HG03095 (cell line): ENCODE data around the gene CREB3L2.

Source experiments
- ATAC-seq: cut with Tn5 transposase; IDR thresholded peaks from one replicate; pipeline ENCODE4 v1.9.1; 2021; ENCODE audit warnings: moderate library complexity; ENCODE audit not compliant: unreplicated experiment

CREB3L2 gene

DNA sequence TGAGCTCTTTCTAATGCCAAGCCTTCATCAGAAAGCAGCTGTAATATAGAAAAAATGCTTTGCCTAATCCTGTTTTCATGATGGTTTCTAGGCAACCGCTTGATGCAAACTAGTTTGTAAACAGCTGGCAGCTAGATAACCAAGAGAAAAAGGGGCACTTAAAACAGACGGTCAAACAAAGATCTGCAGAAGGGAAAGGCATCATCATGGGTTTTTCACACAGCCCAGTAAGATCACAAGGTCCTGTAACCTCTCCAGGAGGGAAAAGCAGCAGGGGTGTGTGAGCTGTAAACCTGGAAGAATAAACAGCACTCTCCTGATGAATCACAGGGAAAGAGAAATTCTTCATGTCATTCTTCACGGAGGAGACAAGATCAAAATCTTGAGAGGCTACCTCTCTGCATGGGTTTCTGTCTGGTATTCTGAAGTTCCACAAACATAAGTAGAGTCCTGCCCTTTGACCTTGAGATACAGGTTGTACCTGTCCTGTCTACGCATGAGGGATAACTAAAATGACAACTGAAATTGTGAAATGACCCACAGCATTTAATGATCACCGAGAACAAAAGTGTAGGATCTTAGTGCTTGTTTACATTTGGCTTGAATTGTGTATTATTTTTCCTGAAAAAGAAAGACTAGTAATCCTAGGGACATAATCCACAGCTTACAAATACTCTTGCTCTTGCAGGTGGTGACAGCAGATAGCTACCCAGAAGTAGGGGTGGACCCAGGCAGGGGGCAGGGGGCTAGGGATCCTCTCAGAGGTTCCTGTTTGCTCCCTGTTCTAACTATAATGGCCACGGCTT is 48.0 kb downstream of the CREB3L2 start:
- no peak for ATAC-seq

DNA sequence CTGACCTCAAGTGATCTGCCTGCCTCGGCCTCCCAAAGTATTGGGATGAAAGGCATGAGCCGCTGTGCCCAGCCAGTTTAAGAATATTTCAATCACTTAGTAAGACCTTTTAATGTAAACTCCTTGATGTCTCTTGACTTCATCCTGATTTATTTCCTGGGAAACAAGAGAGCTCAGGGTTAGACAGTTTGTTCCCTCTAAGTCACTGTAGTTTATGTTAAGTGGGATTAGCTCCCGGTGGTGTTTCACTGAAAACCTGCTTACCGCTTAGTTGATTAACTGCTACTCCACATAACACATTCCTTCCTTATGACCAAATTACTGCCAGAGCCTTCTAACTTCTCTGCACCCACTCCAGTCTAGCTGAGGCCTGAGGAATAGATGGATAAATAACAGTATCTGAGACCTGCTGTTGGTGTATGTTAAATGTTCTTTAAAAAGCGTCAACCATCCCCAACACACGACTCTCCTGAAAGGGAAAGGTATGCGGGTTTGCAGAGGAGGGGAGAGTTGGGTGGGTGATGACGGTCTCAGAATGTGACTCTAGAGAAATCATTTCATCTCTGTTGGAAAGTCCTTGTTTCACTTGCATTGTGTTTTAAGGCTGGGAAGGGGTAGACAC is 48.7 kb downstream of the CREB3L2 start:
- no peak for ATAC-seq

DNA sequence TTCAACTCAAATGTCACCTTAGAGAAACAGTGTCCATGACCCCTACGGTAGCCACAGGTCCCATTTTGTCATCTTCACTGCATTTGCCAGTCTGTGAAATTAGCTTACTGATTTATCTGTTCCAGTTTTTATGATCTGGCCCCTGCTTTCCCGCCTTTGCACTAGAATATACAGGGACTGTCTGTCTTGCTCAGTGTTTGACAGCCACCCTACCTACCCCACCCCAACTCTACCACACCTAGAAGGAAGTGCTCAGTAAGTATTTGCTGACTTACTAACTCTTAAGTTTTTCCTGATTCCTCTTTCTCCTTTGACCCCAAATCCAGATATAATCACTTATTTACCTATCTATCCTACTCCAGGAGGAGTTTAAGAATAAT is 49.5 kb downstream of the CREB3L2 start:
- ATAC-seq = no peak

DNA sequence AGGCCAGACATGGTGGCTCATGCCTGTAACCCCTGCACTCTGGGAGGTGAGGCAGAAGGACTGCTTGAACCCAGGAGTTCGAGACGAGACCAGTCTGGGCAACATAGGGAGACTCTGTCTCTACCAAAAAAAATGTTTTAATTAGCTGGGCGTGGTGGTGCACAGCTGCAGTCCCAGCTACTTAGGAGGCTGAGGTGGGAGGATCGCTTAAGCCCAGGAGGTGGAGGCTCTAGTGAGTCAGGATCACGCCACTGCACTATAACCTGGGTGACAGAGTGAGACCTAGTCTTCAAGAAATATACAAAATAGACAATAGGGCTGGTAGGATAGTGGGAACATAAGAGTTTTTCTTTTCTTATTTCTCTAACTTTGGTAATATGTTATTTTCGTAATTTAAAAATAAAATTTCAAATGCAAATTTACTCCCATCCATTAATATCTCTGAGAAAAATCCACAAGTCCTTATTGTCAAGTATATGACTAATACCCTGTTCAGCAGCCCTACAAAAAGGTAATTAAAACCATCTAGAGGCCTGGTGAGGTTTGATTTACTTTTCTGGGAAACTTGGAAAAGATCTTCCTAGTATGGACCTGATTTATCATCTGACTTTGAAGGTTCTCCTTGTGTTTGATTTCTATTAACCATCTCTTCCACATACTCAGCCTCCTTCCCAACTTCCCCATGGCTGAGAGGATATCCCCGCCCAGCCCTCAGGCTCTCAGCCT is 50.0 kb downstream of the CREB3L2 start:
- no peak for ATAC-seq

DNA sequence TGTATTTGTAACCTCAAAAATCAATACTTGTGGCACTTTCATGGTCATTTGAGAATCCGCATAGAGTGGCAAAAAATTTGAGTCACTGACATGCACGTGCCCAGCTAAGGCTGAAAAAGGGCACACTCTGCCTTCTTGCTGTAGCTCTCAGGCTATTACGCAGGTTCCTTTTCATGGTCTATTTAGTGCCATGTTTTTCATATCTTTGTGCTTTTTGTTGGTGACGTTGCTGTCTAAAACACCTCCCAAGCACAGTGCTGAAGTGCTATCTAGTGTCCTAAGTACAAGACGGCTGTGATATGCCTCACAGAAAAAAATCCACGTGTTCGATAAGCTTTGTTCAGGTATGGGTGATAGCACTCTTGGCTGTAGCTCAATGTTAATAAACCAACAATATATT is 50.9 kb downstream of the CREB3L2 start:
- no peak for ATAC-seq

DNA sequence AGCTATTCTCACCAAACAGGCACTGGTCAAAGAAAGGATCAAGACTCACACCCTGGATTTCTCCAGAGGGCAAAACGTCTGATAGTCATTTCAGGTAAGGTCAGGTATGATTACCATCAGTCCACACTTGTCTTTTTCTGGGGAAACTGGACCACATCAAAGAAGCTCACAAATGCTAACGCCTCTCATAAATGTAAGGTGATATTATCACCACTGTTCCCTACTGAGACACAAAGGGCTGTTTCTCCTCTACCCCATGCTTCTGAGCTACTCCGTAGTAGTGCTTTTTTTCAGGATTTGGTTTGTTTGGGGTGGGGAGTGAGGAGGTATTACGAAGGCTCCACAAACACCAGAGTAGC is 51.6 kb downstream of the CREB3L2 start:
- no peak for ATAC-seq

DNA sequence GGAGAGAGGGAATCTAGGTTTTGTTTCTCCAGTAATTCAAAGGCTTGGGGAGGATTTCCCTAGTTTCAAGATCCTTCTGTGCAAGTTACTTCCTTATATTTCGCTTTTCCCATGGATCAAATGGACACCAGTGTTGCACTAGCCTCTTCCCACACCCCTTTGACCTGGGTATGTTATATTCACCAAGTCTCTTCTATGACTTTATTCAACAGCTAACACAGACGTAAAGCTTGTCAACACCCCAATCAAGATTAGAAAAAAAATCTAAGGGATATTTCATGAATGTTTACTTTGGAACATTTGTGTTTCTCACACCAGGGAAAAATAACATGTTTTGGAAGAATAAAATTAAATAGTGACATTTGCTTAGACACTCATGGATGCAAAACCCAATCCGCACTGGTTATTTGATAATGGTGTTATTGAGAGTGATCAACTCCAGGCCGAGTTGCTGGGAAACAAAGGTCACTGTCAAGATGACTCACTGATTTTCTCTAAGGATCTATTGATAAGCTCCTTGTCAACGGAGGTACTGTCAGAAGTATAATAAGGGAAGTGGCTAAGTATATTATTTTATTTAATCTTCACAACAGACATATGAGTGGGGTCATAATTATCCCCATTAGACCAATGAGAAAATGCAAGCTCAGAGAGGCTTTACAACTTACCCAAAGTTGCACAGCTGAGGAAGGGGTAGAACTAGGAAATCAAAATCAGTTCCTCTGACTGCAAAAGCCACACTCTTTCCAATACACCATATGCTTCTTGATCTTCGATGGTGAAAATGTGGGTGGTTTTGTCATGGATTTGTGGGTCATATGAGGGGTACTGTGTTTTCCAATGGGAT is 52.2 kb downstream of the CREB3L2 start:
- no peak for ATAC-seq

DNA sequence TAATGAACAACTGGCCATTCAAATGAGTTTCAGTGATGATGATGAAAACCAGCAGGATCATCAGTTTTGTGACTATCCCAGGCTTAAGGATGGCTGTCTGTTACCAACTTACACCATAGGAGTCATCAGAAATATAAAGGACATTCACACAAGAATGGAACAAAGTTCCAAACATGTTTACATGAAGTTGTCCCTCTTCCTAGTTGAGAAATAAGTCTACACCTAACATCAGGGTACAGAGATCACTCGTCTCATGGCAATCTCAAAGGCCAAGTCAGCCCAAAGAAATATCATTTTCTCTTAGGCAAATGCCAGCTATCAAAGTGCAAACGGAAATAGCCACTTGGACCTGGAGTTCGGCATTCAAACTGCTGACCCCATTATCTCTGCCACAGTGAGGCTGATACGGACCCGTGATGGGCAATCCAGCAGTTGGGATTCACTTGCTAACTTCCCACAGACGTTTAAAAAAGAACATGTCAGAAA is 53.0 kb downstream of the CREB3L2 start:
- no peak for ATAC-seq

DNA sequence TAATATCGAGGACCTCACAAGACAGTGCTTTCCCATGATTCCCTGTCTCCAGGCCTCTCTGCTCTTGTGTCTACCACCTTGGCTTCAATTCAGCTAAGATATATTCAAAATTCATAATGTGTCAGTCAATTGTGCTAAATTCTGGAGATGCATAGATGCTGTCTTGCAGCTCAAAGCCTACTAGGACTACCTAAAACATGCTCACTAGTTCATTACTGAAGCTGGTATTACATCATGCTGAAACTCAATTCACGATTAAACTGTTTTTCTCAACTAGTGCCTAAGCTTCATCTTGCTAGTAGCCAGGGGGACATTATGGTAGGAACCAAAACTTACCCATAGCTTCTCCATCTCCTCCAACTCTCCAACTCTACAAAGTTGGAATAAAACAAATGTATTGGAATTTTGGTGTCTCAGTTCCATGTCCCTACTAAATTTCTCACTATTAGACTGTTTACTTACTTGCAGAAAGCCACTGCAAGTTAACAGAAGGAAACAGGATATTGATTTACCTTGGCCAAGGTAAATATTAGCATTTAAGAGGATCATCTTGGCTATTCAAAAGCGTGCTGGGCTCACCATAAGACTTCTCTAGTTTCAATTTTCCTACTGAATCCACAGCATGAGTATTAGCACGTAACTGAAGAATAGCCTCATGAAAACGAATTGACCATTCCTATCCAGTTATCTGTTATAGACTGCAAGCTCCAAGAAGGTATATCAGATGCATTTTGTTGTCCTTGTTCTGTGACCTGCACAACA is 53.6 kb downstream of the CREB3L2 start:
- ATAC-seq = no peak

DNA sequence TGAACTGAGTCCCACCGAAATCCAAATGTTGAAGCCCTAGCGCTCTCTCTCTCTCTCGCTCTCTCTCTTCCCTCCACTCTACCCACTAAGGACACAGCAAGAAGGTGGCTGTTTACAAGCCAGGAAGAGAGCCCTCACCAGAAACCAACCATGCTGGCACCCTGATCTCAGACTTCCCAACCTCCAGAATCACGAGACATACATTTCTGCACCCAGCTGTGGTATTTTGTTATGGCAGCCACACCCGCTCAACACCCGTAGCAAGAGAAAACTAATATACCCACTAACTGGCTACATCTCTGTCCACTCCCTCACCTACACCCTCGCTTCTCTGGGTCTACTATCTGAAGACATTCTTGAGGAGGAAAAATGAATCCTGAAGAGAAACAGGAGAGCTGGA is 54.8 kb downstream of the CREB3L2 start:
- no peak for ATAC-seq

DNA sequence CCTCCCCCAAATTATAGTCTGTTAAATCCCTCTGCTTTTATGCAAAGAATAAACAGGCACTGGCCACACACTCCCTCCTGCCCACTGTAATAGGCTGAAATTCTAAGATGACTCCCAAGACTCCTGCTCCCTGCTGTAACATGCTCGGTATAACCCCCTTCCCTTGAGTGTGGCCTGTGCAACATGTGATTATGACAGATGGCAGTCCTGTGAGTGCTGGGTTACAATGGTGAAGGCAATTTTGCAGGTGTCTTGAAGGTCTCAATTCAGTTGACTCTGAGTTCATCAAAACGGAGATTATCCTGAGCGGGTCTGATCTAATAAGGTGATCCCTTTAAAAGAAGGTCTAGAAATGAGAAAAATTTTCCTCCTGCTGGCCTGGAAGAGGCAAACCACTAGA is 55.9 kb downstream of the CREB3L2 start:
- no peak for ATAC-seq

DNA sequence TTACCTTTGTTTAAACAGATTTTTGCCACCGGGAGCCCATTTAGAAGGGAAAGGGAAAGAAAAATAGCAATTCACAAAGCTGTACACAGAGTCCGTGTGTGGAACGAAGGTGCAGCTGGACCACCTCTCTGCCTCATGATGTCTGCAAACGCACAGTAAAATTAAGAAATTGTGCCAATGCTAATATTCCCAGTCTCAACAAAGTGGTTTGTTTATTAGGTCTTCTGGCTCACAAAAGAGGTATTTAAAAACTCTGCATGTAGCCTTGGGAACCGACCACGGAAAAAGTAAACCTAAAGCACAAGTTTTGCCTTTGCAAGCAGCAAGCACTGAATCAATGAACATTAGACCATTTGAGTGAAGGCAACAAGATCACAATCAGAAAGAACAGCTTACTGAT is 57.7 kb downstream of the CREB3L2 start:
- ATAC-seq = no peak

DNA sequence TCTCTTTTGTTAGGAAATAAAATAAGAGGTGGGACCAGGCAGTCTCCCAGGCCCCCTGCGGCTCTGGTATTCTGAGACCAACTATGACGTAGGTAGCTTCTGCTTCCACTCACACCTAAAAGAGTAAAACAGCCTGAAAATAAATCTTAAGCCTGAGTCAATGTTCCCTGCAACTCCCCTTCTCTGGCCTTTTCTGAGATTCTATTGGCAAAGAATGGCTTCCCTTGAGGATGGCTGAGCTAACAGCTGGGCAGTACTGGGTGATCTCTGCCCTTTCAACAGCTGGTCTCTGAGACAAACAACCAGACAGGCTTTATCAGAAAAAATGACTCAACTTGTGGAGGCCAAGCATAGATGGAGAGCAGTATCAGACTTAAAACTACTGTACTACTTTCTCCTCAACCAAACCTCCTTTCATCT is 58.7 kb downstream of the CREB3L2 start:
- ATAC-seq = no peak

DNA sequence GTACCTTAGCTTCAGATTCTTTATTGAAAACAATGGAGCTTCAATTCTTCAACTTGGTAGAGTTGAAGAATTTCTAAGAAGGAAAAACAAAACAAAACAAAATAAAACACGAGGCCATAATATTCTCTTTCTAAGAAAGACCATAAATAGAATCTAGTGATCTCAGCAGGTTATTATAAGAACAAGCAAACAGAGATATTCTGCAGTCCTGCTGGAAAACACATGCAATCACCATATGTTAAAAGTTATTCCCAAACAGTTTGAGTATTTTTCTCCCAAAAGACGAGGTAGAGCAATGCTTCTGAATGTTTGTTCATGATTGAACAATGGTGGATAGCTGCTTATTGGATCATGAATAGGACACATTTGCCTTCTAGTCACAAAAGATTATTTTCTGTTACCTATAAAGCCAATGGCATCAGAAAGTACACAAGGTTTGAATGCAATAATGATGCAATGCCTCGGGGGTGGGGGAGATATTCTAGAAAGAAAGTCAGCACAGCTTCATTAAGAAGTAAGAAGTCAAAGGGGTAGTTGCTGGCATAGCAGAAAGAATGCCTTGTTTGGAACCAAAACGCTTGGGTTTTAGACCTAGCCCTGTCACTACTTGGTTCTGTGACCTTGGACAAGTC is 59.3 kb downstream of the CREB3L2 start:
- ATAC-seq = no peak

DNA sequence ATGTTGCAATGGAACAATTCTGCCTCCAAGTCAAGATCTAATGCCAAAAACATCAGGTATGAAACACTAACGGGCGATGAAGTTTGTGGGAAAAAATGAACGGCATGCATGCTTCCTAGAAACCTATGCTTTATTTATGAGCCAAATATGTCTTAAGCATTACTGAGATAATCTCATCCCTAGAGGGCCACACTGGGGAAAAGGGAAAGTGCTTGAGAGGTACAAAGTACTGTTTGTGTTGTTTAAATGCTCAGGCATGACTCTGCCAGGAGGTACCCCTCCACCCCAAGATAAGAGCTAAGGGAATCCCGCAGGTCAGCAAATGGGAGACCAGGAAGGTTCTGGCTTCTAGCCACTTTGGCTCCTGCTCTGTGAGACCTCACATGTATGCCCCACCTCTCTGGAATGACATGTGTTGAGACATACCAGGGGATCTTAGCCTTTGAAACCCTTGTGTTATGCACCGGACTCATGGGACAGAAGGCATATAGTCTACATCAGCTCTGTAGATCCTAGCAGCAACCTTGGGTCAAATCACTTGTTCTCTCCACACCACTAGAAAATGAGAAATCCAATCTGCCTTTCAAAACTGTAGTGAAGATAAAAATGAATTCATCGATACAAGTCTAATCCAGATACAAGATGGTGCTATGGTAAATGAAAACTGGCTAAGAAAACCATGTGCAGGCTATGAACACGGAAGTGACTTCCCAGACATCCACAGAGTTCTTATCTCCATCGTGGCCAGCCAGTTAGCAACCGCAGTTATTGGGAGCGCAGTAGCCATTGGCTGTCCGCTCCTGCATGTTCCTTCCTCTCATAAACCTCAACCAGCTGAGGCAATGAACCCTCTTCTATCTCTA is 61.0 kb downstream of the CREB3L2 start:
- ATAC-seq = no peak

DNA sequence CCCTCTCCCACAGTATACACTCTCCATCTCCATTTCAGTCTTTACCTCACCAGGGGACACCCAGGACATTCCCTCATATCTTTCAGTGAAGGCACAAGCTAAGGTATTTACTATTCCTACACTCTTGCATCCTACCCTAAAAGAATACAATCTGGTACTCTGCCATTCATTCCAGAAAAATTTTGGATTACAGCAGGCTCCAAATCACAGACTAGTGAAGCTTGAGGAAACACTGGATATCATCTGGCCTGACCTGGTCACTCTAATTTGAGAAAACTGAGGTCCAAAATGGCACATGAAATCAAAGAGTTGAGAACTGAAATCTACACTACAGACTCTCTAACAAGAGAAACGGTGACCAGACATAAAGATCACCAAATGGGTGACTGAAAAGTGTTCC is 61.7 kb downstream of the CREB3L2 start:
- ATAC-seq = no peak

DNA sequence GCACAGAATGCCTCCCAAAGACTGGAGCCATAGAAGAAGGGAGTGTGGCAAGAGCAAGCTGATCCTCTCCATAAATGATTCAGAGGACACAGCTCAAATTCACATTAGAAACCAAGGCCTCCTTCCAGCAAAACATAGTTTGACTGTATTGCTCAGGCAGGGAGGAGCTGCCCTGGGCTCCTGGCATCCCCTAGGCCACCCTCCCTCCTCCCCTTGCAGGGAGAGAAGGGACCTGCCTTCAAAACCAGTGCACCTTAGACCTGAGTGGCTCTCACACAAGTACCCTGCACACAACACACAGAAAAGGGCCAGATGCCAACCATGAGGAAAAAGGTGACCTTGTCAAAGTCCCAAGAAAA is 64.7 kb downstream of the CREB3L2 start:
- ATAC-seq = no peak

DNA sequence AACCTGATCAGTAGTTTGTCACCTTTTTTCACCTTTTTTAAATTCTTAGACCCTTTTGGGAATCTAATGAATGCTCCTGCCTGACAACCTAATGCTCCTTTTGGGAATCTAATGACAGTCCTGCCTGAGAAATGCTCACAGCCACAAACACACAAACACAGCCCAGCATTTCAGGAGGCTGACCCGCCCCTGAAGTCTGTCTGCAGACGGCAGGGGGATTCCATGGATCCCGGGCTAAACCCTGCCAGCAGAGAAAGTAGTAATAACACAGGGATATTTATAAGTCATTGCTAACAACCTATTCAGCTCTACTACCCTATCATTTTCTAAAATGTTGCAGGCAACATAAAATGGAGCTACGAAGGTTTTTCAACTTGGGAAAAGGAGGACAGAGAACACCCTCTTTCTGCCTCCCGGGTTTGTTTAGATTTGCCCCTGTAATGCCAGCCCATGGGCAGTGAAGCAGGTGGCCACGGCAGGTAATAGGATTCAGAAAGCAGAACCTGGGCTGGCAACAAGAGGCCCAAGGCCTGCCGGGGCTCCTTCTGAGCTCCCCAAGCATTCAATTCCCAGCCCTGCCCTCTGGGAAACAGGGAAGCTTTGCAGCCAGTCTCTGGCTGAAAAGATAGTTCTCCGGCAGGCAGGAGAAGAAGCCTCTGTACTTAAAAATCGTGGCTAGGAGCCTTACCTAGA is 65.2 kb downstream of the CREB3L2 start:
- ATAC-seq = no peak
